ENCODE data around the gene CCDC6. TPM values are rescaled to one million over a fixed set of nuclear protein-coding genes. Genes with fewer than 3 reads are reported as not detected.

Gene CCDC6
- polyA plus RNA-seq, 3 donors, result 4.2 to 13.5 (median 6.2) TPM

- Histone ChIP-seq H4K20me1 (ENCODE audit: insufficient read depth, low read length) (peaks cover 2% of the 10 kb centered on the region), H3K79me2 (ENCODE audit: insufficient read depth, low read length) (peaks cover 3% of the 10 kb centered on the region), H3K9me3 (replicated peaks in 1 of 2; ENCODE audit: control insufficient read depth in 1 of 2, insufficient read depth in 1 of 2, low read length in 2 of 2) (peaks cover 3 to 4% of the 10 kb centered on the region in 2 donors), H3K4me2 (replicated peaks; ENCODE audit: extremely low read depth, low read length, poor library complexity, severe bottlenecking) (no peak overlapping the region), H3K36me3 (replicated peaks in 1 of 2; ENCODE audit: control insufficient read depth in 1 of 2, insufficient read depth in 2 of 2, low read length in 2 of 2) (no peaks in the 10 kb centered on the region), H3K4me1 (ENCODE audit: control insufficient read depth in 1 of 2, insufficient read depth in 2 of 2, low read length in 2 of 2) (peaks cover 18 to 23% of the 10 kb centered on the region in 2 donors), H3K4me3 (replicated peaks in 1 of 3; ENCODE audit: low read depth in 2 of 3, low read length in 3 of 3) (no peak overlapping the region), H3K27ac (ENCODE audit: low read depth in 1 of 2, low read length in 2 of 2) (no peak overlapping the region), H3K9ac (ENCODE audit: insufficient read depth, low read length, poor library complexity, severe bottlenecking) (no peak overlapping the region), H2AFZ (ENCODE audit: insufficient read depth, low read depth, low read length, poor library complexity, severe bottlenecking) (no peak overlapping the region), H3K27me3 (ENCODE audit: control insufficient read depth in 2 of 2, insufficient read depth in 2 of 2, low read length in 2 of 2) (no peaks in the 10 kb centered on the region)
- H3K9me3 Mint-ChIP-seq, result peaks cover 12 to 17% (median 15%) of the 10 kb centered on the region in 7 donors
- peaks cover 0 to 2% (median 0%) of the 10 kb centered on the region in 3 donors for H3K27me3 Mint-ChIP-seq (ENCODE audit: low read depth in 3 of 3)
- no peak overlapping the region for H3K4me3 Mint-ChIP-seq
- peaks cover 22% of the 10 kb centered on the region for H3K4me1 Mint-ChIP-seq
- no peaks in the 10 kb centered on the region for H3K36me3 Mint-ChIP-seq
- intact Hi-C loops (cut with micrococcal nuclease), result no loop called here
- DNase-seq, result no peak
- no peak overlapping the region for H3K27ac Mint-ChIP-seq
- TF ChIP-seq CTCF (IDR thresholded peaks at IDR 0.05), result no peak
- 100% methylated on average over 2 of the region's 5 CpGs for WGBS (ENCODE audit: insufficient coverage)
Measured at GRCh38 chr10:59910867-59911266, 4.5 kb upstream of the CCDC6 start.

DNA sequence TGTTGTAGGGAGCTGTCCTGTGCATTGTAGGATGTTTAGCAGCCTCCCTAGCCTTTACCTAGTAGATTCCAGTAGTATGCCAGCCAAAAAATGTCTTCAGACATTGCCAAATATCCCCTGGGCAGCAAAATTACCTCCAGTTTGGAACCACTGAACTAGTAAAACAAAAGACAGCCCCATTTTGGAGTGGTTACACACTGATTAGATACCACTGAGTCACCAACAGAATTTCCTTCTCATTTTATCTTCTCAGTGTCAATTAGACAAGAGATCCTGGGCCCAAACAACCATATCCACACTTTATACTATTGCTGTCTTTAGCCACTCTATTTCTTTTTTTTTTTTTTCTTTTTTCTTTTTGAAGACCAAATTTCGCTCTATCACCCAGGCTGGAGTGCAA, 3.5 kb upstream of the CCDC6 start:
- DNase-seq, result no peak
- H3K27me3 Mint-ChIP-seq (ENCODE audit: low read depth in 3 of 3), result peaks cover 0 to 2% (median 2%) of the 10 kb centered on the region in 3 donors
- Histone ChIP-seq H3K9ac (ENCODE audit: insufficient read depth, low read length, poor library complexity, severe bottlenecking) (no peak overlapping the region), H2AFZ (ENCODE audit: insufficient read depth, low read depth, low read length, poor library complexity, severe bottlenecking) (no peak overlapping the region), H3K4me2 (replicated peaks; ENCODE audit: extremely low read depth, low read length, poor library complexity, severe bottlenecking) (no peak overlapping the region), H4K20me1 (ENCODE audit: insufficient read depth, low read length) (peaks cover 13% of the 10 kb centered on the region), H3K79me2 (ENCODE audit: insufficient read depth, low read length) (peaks cover 14% of the 10 kb centered on the region), H3K9me3 (replicated peaks in 1 of 2; ENCODE audit: control insufficient read depth in 1 of 2, insufficient read depth in 1 of 2, low read length in 2 of 2) (peaks cover 3 to 4% of the 10 kb centered on the region in 2 donors), H3K36me3 (replicated peaks in 1 of 2; ENCODE audit: control insufficient read depth in 1 of 2, insufficient read depth in 2 of 2, low read length in 2 of 2) (no peaks in the 10 kb centered on the region), H3K27me3 (ENCODE audit: control insufficient read depth in 2 of 2, insufficient read depth in 2 of 2, low read length in 2 of 2) (no peaks in the 10 kb centered on the region), H3K4me1 (ENCODE audit: control insufficient read depth in 1 of 2, insufficient read depth in 2 of 2, low read length in 2 of 2) (peaks cover 26 to 32% of the 10 kb centered on the region in 2 donors), H3K27ac (ENCODE audit: low read depth in 1 of 2, low read length in 2 of 2) (no peak overlapping the region), H3K4me3 (replicated peaks in 1 of 3; ENCODE audit: low read depth in 2 of 3, low read length in 3 of 3) (no peak overlapping the region)
- peaks cover 12 to 17% (median 15%) of the 10 kb centered on the region in 7 donors for H3K9me3 Mint-ChIP-seq
- intact Hi-C loops (cut with micrococcal nuclease), result loop anchor here (10.0 kb wide), 3 partner anchors 75 to 1645 kb away; partner anchors contain the start of genes CISD1 (in 1 of the 2) and IPMK (in 1 of the 2)
- H3K4me3 Mint-ChIP-seq, result no peak overlapping the region
- H3K36me3 Mint-ChIP-seq, result no peaks in the 10 kb centered on the region
- WGBS (ENCODE audit: insufficient coverage), result no CpG with 5 or more reads among the region's 1 CpG
- no peak for TF ChIP-seq CTCF (IDR thresholded peaks at IDR 0.05)
- H3K27ac Mint-ChIP-seq, result no peak overlapping the region
- H3K4me1 Mint-ChIP-seq, result peaks cover 30% of the 10 kb centered on the region
